ENCODE data around the gene IMMP2L. TPM values are rescaled to one million over a fixed set of nuclear protein-coding genes. Genes with fewer than 3 reads are reported as not detected.

Gene IMMP2L
- polyA plus RNA-seq, 1 donor (not counting 4 experiments of a cell fraction or from before 2014, with no cell fraction given) = 14.1 TPM

GRCh38 chr7:110871856-110872255 lies 690.4 kb downstream of the IMMP2L start:
- H3K9ac ChIP-seq (ENCODE audit: control insufficient read depth, extremely low read depth, insufficient read depth, low read length) = no peak overlapping the region
- no peak overlapping the region for H3K4me3 ChIP-seq (ENCODE audit: control insufficient read depth in 2 of 3, extremely low read depth in 1 of 3, insufficient read depth in 2 of 3, low read depth in 1 of 3, low read length in 3 of 3)
- H3K79me2 ChIP-seq (ENCODE audit: control insufficient read depth, insufficient read depth, low read length) = no peaks in the 10 kb centered on the region
- H3K9me3 ChIP-seq (ENCODE audit: control insufficient read depth, low read depth, low read length) = no peaks in the 10 kb centered on the region
- FAIRE-seq (no peak), DNase-seq (ENCODE audit: low read depth, low spot score) (no peak)
- no peaks in the 10 kb centered on the region for H3K27me3 ChIP-seq (ENCODE audit: control insufficient read depth, extremely low read depth, insufficient read depth, low read length)
- H3K9me1 ChIP-seq (ENCODE audit: control insufficient read depth, extremely low read depth, insufficient read depth, low read length) = no peaks in the 10 kb centered on the region
- H3K4me2 ChIP-seq (ENCODE audit: control insufficient read depth, extremely low read depth, insufficient read depth, low read depth, low read length) = no peak overlapping the region
- H3K27ac ChIP-seq (ENCODE audit: control insufficient read depth, insufficient read depth, low read length) = no peak overlapping the region
- dilution Hi-C loops (cut with MboI; ENCODE audit: extremely low pct_ligation_motif_present, low sequenced_read_pairs) = no loop called here
- no peaks in the 10 kb centered on the region for H4K20me1 ChIP-seq (ENCODE audit: control insufficient read depth, extremely low read depth, insufficient read depth, low read length)
- TF ChIP-seq CTCF (optimal IDR thresholded peaks at IDR 0.05 in 1 of 3, IDR thresholded peaks at IDR 0.05 in 1 of 3, conservative IDR thresholded peaks at IDR 0.05 in 1 of 3; ENCODE audit: extremely low read depth in 1 of 3, insufficient read depth in 2 of 3, low read length in 3 of 3) (no peak), EZH2 (IDR thresholded peaks at IDR 0.05; ENCODE audit: low read length) (no peak)
- H3K36me3 ChIP-seq (ENCODE audit: control insufficient read depth in 2 of 2, extremely low read depth in 1 of 2, insufficient read depth in 2 of 2, low read length in 2 of 2) = no peaks in the 10 kb centered on the region
- no peaks in the 10 kb centered on the region for H3K4me1 ChIP-seq (ENCODE audit: control insufficient read depth, extremely low read depth, insufficient read depth, low read length)
- H2AFZ ChIP-seq (ENCODE audit: control insufficient read depth, low read length) = no peak overlapping the region

- H3K4me3 ChIP-seq (ENCODE audit: control insufficient read depth in 2 of 3, extremely low read depth in 1 of 3, insufficient read depth in 2 of 3, low read depth in 1 of 3, low read length in 3 of 3) = no peak overlapping the region
- DNase-seq (ENCODE audit: low read depth, low spot score) (no peak), FAIRE-seq (no peak)
- H3K27me3 ChIP-seq (ENCODE audit: control insufficient read depth, extremely low read depth, insufficient read depth, low read length) = no peaks in the 10 kb centered on the region
- no peaks in the 10 kb centered on the region for H4K20me1 ChIP-seq (ENCODE audit: control insufficient read depth, extremely low read depth, insufficient read depth, low read length)
- dilution Hi-C loops (cut with MboI; ENCODE audit: extremely low pct_ligation_motif_present, low sequenced_read_pairs) = no loop called here
- no peaks in the 10 kb centered on the region for H3K4me1 ChIP-seq (ENCODE audit: control insufficient read depth, extremely low read depth, insufficient read depth, low read length)
- no peaks in the 10 kb centered on the region for H3K36me3 ChIP-seq (ENCODE audit: control insufficient read depth in 2 of 2, extremely low read depth in 1 of 2, insufficient read depth in 2 of 2, low read length in 2 of 2)
- no peak overlapping the region for H3K4me2 ChIP-seq (ENCODE audit: control insufficient read depth, extremely low read depth, insufficient read depth, low read depth, low read length)
- no peaks in the 10 kb centered on the region for H3K9me3 ChIP-seq (ENCODE audit: control insufficient read depth, low read depth, low read length)
- H2AFZ ChIP-seq (ENCODE audit: control insufficient read depth, low read length) = no peak overlapping the region
- no peaks in the 10 kb centered on the region for H3K79me2 ChIP-seq (ENCODE audit: control insufficient read depth, insufficient read depth, low read length)
- H3K9ac ChIP-seq (ENCODE audit: control insufficient read depth, extremely low read depth, insufficient read depth, low read length) = no peak overlapping the region
- no peak overlapping the region for H3K27ac ChIP-seq (ENCODE audit: control insufficient read depth, insufficient read depth, low read length)
- H3K9me1 ChIP-seq (ENCODE audit: control insufficient read depth, extremely low read depth, insufficient read depth, low read length) = no peaks in the 10 kb centered on the region
- no peak for TF ChIP-seq EZH2 (IDR thresholded peaks at IDR 0.05; ENCODE audit: low read length)
- no peak for TF ChIP-seq CTCF (optimal IDR thresholded peaks at IDR 0.05 in 1 of 3, IDR thresholded peaks at IDR 0.05 in 1 of 3, conservative IDR thresholded peaks at IDR 0.05 in 1 of 3; ENCODE audit: extremely low read depth in 1 of 3, insufficient read depth in 2 of 3, low read length in 3 of 3)
These were observed 691.4 kb downstream of the IMMP2L start for GRCh38 chr7:110870926-110871325.

All from keratinocyte (primary cell).